ENCODE measurements around the gene MLX.

The MLX gene

GRCh38 chr17:42571435-42572225, 4.7 kb downstream of the MLX start:
- no peaks in the 10 kb centered on the region for H3K9me3 ChIP-seq (ENCODE audit: insufficient read depth, low read length)
- H4K20me1 ChIP-seq (ENCODE audit: insufficient read depth, low read length) = 0 out of 2 replicates have a peak, but pooled peaks cover 2% of the 10 kb centered on the region
- H3K4me2 ChIP-seq (ENCODE audit: low read length) = no peak overlapping the region
- H3K79me2 ChIP-seq (ENCODE audit: low read length) = peaks cover 29% of the 10 kb centered on the region
- TF ChIP-seq EZH2phosphoT487 (IDR thresholded peaks at IDR 0.05; ENCODE audit: low read depth) = no peak
- TF ChIP-seq CTCF (IDR thresholded peaks at IDR 0.05; ENCODE audit: low read depth, low read length) = no peak
- H3K27me3 ChIP-seq (ENCODE audit: low read depth, low read length) = no peaks in the 10 kb centered on the region
- peaks cover 20% of the 10 kb centered on the region; the same call in 1 of the 2 replicates for H3K4me1 ChIP-seq (ENCODE audit: low read length)
- H3K9ac ChIP-seq (ENCODE audit: low read length) = no peak overlapping the region
- H3K4me3 ChIP-seq (ENCODE audit: low read length) = no peak overlapping the region
- no peak overlapping the region for H2AFZ ChIP-seq (ENCODE audit: low read depth, low read length)
- no peak overlapping the region for H3K27ac ChIP-seq (ENCODE audit: low read length)
- H3K36me3 ChIP-seq (replicated peaks; ENCODE audit: low read depth, low read length) = peaks cover 62% of the 10 kb centered on the region

GRCh38 chr17:42573095-42573494, 6.2 kb downstream of the MLX start:
- 0 out of 2 replicates have a peak, but pooled peaks cover 2% of the 10 kb centered on the region for H4K20me1 ChIP-seq (ENCODE audit: insufficient read depth, low read length)
- no peak overlapping the region for H2AFZ ChIP-seq (ENCODE audit: low read depth, low read length)
- H3K79me2 ChIP-seq (ENCODE audit: low read length) = peaks cover 31% of the 10 kb centered on the region
- H3K27ac ChIP-seq (ENCODE audit: low read length) = no peak overlapping the region
- H3K4me1 ChIP-seq (ENCODE audit: low read length) = peaks cover 19% of the 10 kb centered on the region; the same call in 1 of the 2 replicates
- H3K36me3 ChIP-seq (replicated peaks; ENCODE audit: low read depth, low read length) = peaks cover 66% of the 10 kb centered on the region
- H3K4me3 ChIP-seq (ENCODE audit: low read length) = no peak overlapping the region
- H3K9ac ChIP-seq (ENCODE audit: low read length) = no peak overlapping the region
- no peaks in the 10 kb centered on the region for H3K27me3 ChIP-seq (ENCODE audit: low read depth, low read length)
- no peak overlapping the region for H3K4me2 ChIP-seq (ENCODE audit: low read length)
- no peak for TF ChIP-seq EZH2phosphoT487 (IDR thresholded peaks at IDR 0.05; ENCODE audit: low read depth)
- no peak for TF ChIP-seq CTCF (IDR thresholded peaks at IDR 0.05; ENCODE audit: low read depth, low read length)
- no peaks in the 10 kb centered on the region for H3K9me3 ChIP-seq (ENCODE audit: insufficient read depth, low read length)

- 0 out of 2 replicates have a peak, but pooled peaks cover 2% of the 10 kb centered on the region for H4K20me1 ChIP-seq (ENCODE audit: insufficient read depth, low read length)
- H3K9me3 ChIP-seq (ENCODE audit: insufficient read depth, low read length) = no peaks in the 10 kb centered on the region
- H3K27me3 ChIP-seq (ENCODE audit: low read depth, low read length) = no peaks in the 10 kb centered on the region
- TF ChIP-seq CTCF (IDR thresholded peaks at IDR 0.05; ENCODE audit: low read depth, low read length) (no peak), EZH2phosphoT487 (IDR thresholded peaks at IDR 0.05; ENCODE audit: low read depth) (no peak)
- peaks cover 57% of the 10 kb centered on the region for H3K36me3 ChIP-seq (replicated peaks; ENCODE audit: low read depth, low read length)
- peaks cover 28% of the 10 kb centered on the region for H3K4me1 ChIP-seq (ENCODE audit: low read length)
- no peak overlapping the region for H2AFZ ChIP-seq (ENCODE audit: low read depth, low read length)
- H3K9ac ChIP-seq (ENCODE audit: low read length) = no peak overlapping the region
- no peak overlapping the region for H3K27ac ChIP-seq (ENCODE audit: low read length)
- no peak overlapping the region for H3K4me2 ChIP-seq (ENCODE audit: low read length)
- peaks cover 36% of the 10 kb centered on the region for H3K79me2 ChIP-seq (ENCODE audit: low read length)
- no peak overlapping the region for H3K4me3 ChIP-seq (ENCODE audit: low read length)
These were observed 7.6 kb downstream of the MLX start for GRCh38 chr17:42574463-42574862.

- peak overlapping the region; percentile 97 for H3K4me3 ChIP-seq (ENCODE audit: low read length)
- no peaks in the 10 kb centered on the region for H3K9me3 ChIP-seq (ENCODE audit: insufficient read depth, low read length)
- peaks cover 24% of the 10 kb centered on the region for H3K4me1 ChIP-seq (ENCODE audit: low read length)
- H3K36me3 ChIP-seq (replicated peaks; ENCODE audit: low read depth, low read length) = peaks cover 59% of the 10 kb centered on the region
- peak overlapping the region; percentile 98 for H3K4me2 ChIP-seq (ENCODE audit: low read length)
- TF ChIP-seq EZH2phosphoT487 (IDR thresholded peaks at IDR 0.05; ENCODE audit: low read depth) (no peak), CTCF (IDR thresholded peaks at IDR 0.05; ENCODE audit: low read depth, low read length) (no peak)
- no peaks in the 10 kb centered on the region for H3K27me3 ChIP-seq (ENCODE audit: low read depth, low read length)
- H3K9ac ChIP-seq (ENCODE audit: low read length) = peak overlapping the region; percentile 99
- no peak overlapping the region for H2AFZ ChIP-seq (ENCODE audit: low read depth, low read length)
- peak overlapping the region; percentile 42 for H3K27ac ChIP-seq (ENCODE audit: low read length)
- H4K20me1 ChIP-seq (ENCODE audit: insufficient read depth, low read length) = no peaks in the 10 kb centered on the region
- peaks cover 38% of the 10 kb centered on the region for H3K79me2 ChIP-seq (ENCODE audit: low read length)
These were observed 10.2 kb downstream of the MLX start for GRCh38 chr17:42577140-42577531.
